Osteocyte (in vitro differentiated cells): ENCODE data around the gene MYOF. TPM values are rescaled to one million over a fixed set of nuclear protein-coding genes. Genes with fewer than 3 reads are reported as not detected.

Source experiments
- DNase-seq: peaks from one replicate; pipeline ENCODE4 v3.0.0; 2021; ENCODE audit warnings: mixed read lengths; ENCODE audit not compliant: unreplicated experiment; ENCODE audit errors: extremely low spot score
- H3K27ac Mint-ChIP-seq: one replicate; pipeline ENCODE4 v1.8.0; 2021; ENCODE audit warnings: mild to moderate bottlenecking, mixed read lengths; ENCODE audit not compliant: unreplicated experiment
- H3K27me3 Mint-ChIP-seq: one replicate; pipeline ENCODE4 v1.8.0; 2021; ENCODE audit warnings: mixed read lengths; ENCODE audit not compliant: unreplicated experiment
- H3K36me3 Mint-ChIP-seq: one replicate; pipeline ENCODE4 v1.8.0; 2021; ENCODE audit warnings: mixed read lengths; ENCODE audit not compliant: unreplicated experiment
- H3K4me1 Mint-ChIP-seq: one replicate; pipeline ENCODE4 v1.8.0; 2021; ENCODE audit warnings: mixed read lengths; ENCODE audit not compliant: unreplicated experiment
- H3K4me3 Mint-ChIP-seq: one replicate; pipeline ENCODE4 v1.8.0; 2021; ENCODE audit warnings: mild to moderate bottlenecking, moderate library complexity, mixed read lengths; ENCODE audit not compliant: unreplicated experiment
- H3K9me3 Mint-ChIP-seq: one replicate; pipeline ENCODE4 v1.8.0; 2021; ENCODE audit warnings: mixed read lengths; ENCODE audit not compliant: unreplicated experiment
- total RNA-seq: library from RNA; stranded (reverse); gene quantifications from 2 replicates; pipeline ENCODE4 v1.2.1, GENCODE V29; 2021
- TF ChIP-seq, protein P1 (sequence below): fragments of 200-600 bp; sonication (generic); IDR thresholded peaks from 2 replicates; pipeline ENCODE4 v1.5.0; 2021; ENCODE audit warnings: antibody characterized with exemption, mild to moderate bottlenecking, moderate library complexity

The MYOF gene
- total RNA-seq, 1 donor from 2014 or later, result 470 TPM

DNA sequence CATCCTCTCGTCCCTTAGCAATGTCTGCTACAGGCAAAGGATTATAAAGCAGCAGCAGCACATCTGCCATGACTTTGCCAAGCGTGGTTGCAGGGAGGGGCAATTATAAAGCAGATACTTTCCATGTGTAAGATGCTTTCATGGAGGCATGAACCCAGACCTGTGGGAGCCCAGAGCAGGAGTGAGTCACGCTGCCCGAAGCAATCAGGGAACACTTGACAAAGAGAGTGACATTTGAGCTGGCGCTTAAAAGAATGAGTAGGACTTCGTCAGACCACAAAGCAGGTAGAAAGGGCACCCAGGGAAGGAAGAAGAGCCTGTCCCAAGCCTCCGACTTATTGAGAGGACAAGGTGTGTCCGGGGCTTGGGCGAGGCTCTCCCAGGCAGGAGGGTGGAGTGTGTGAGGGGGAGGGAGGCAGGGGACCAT, 147.2 kb downstream of the MYOF start:
- H3K27me3 Mint-ChIP-seq, result no peaks in the 10 kb centered on the region
- TF ChIP-seq, protein P1, sequence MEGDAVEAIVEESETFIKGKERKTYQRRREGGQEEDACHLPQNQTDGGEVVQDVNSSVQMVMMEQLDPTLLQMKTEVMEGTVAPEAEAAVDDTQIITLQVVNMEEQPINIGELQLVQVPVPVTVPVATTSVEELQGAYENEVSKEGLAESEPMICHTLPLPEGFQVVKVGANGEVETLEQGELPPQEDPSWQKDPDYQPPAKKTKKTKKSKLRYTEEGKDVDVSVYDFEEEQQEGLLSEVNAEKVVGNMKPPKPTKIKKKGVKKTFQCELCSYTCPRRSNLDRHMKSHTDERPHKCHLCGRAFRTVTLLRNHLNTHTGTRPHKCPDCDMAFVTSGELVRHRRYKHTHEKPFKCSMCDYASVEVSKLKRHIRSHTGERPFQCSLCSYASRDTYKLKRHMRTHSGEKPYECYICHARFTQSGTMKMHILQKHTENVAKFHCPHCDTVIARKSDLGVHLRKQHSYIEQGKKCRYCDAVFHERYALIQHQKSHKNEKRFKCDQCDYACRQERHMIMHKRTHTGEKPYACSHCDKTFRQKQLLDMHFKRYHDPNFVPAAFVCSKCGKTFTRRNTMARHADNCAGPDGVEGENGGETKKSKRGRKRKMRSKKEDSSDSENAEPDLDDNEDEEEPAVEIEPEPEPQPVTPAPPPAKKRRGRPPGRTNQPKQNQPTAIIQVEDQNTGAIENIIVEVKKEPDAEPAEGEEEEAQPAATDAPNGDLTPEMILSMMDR, result no peak
- H3K9me3 Mint-ChIP-seq, result no peaks in the 10 kb centered on the region
- no peak for DNase-seq
- H3K4me1 Mint-ChIP-seq, result no peaks in the 10 kb centered on the region
- H3K27ac Mint-ChIP-seq, result no peak overlapping the region
- no peak overlapping the region for H3K4me3 Mint-ChIP-seq
- peaks cover 44% of the 10 kb centered on the region for H3K36me3 Mint-ChIP-seq

DNA sequence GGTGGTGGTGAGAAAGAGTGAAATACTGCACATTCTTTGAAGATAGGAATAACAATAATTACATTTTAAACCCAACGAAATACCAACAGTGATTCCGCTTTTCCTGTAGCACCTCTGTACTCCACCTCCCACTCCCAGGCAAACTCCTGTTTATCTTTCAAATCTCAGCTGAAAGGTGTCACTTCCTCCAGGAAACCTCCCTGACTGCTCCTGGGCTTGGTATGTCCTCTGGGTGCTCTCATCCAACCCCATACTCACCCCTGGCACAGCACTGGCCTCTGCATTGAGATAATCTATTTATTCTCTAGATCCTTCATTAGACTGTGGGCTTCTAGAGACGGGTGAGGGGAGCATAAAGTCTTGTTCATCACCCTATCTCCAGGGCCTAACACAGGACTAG, 148.0 kb downstream of the MYOF start:
- Mint-ChIP-seq H3K27ac (peak overlapping the region; percentile 25), H3K36me3 (peaks cover 51% of the 10 kb centered on the region)

DNA sequence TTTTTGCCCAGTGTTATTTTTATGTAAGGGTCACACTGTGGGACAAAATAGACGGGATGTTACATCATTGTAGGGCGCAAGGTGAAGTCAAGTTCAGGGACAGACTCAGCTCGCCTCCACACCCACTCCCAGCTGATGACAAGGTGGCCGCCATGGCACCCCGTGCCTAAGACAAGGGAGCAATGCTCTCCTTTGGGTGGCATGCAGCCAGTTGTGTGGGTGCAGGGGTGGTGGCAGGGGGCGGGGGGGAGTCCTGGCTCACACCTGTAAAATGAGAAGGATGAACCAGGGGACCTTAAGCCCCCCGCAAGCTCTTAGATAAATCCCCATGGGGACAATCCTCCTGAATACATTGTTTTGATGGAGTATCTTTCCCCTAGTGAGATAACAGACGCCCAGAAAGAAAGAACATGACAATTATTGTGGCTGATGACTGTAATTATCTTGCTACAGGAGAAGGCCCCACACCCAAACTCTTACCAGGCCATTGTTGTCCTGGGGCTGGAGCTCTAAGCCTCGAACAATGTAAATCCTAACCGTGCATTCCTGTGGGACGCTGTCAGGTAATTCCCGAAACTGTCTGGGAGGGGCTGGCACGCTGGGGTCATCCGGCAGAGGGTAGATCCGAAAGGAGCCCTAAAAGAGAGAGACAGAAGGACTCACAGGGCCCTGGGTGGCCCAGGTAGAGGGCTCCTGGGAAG, 148.7 kb downstream of the MYOF start:
- Mint-ChIP-seq H3K9me3 (no peaks in the 10 kb centered on the region), H3K4me3 (no peak overlapping the region), H3K4me1 (no peaks in the 10 kb centered on the region), H3K27me3 (no peaks in the 10 kb centered on the region), H3K36me3 (peaks cover 49% of the 10 kb centered on the region), H3K27ac (no peak overlapping the region)
- TF ChIP-seq, protein P1, result no peak
- no peak for DNase-seq

More for the DNA sequence above, 148.0 kb downstream of the MYOF start:
- no peak for DNase-seq
- no peaks in the 10 kb centered on the region for H3K4me1 Mint-ChIP-seq
- H3K4me3 Mint-ChIP-seq, result no peak overlapping the region
- no peaks in the 10 kb centered on the region for H3K9me3 Mint-ChIP-seq
- no peaks in the 10 kb centered on the region for H3K27me3 Mint-ChIP-seq
- TF ChIP-seq, protein P1, result no peak

DNA sequence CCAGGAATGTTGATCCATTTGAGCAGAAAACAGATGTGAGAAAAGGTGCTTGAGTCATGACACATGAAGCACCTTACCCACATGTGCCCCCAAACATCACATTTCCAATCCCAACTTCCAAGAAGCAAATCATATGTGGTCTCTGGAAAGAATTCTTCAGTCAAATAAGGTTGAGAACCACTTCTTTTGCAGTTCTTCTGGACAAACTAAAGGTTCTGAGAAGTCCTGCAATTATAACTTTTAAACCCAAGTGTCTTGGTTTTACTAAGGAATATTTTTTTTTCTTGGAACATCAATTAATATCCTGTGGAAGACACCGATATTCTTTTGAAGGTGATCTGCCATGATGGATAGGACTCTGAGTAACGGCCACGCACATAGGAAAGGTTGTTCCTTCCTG, 151.3 kb downstream of the MYOF start:
- no peaks in the 10 kb centered on the region for H3K4me1 Mint-ChIP-seq
- H3K27ac Mint-ChIP-seq, result no peak overlapping the region
- TF ChIP-seq, protein P1, result no peak
- no peaks in the 10 kb centered on the region for H3K27me3 Mint-ChIP-seq
- no peak for DNase-seq
- H3K9me3 Mint-ChIP-seq, result no peaks in the 10 kb centered on the region
- H3K36me3 Mint-ChIP-seq, result peaks cover 53% of the 10 kb centered on the region
- no peak overlapping the region for H3K4me3 Mint-ChIP-seq

DNA sequence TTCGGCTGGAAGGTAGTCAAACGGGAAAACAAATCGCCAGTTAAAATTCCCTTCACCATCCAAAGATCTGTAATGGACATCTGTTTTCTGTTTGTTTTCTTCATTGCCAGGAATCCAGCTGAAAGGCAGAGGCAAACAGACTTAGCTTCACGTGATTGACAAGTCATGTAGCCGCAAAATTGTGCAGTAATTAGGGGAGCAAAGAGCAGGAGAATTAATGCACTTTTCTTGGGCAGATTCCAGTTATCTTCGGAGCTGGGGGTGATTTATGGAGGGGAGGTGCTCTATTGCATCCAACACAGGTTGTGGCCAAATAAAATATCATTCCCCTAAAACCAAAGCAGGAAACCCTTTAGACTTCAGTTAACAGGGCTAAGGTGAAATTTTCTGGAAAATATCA, 162.2 kb downstream of the MYOF start:
- TF ChIP-seq, protein P1, result no peak
- H3K4me1 Mint-ChIP-seq, result peaks cover 2% of the 10 kb centered on the region
- no peaks in the 10 kb centered on the region for H3K9me3 Mint-ChIP-seq
- DNase-seq, result no peak
- peak overlapping the region; percentile 31 for H3K27ac Mint-ChIP-seq
- H3K27me3 Mint-ChIP-seq, result no peaks in the 10 kb centered on the region
- H3K4me3 Mint-ChIP-seq, result no peak overlapping the region
- peaks cover 82% of the 10 kb centered on the region for H3K36me3 Mint-ChIP-seq
